GM18867 (cell line): ENCODE results near the gene CROCC.

Experiments used
- ATAC-seq: cut with Tn5 transposase; IDR thresholded peaks from one replicate; pipeline ENCODE4 v1.9.1; 2021; ENCODE audit warnings: mild to moderate bottlenecking, moderate library complexity; ENCODE audit not compliant: unreplicated experiment

CROCC gene

GRCh38 chr1:16982902-16983301 is 61.2 kb downstream of the CROCC start:
- no peak for ATAC-seq

- ATAC-seq: no peak
Observed at GRCh38 chr1:16983649-16984048, 61.9 kb downstream of the CROCC start.

GRCh38 chr1:16984717-16985116 is 63.0 kb downstream of the CROCC start:
- ATAC-seq: no peak

- no peak for ATAC-seq
Observed at GRCh38 chr1:16986113-16986512, 64.4 kb downstream of the CROCC start.

GRCh38 chr1:16986560-16986959 is 64.8 kb downstream of the CROCC start:
- ATAC-seq: no peak

GRCh38 chr1:16986962-16987361 is 65.2 kb downstream of the CROCC start:
- ATAC-seq: no peak

- ATAC-seq: no peak
Observed at GRCh38 chr1:16988210-16988609, 66.5 kb downstream of the CROCC start.

GRCh38 chr1:16989676-16990391 is 68.1 kb downstream of the CROCC start:
- no peak for ATAC-seq

- no peak for ATAC-seq
Observed at GRCh38 chr1:16991571-16991970, 69.8 kb downstream of the CROCC start.

GRCh38 chr1:16992102-16992501 is 70.4 kb downstream of the CROCC start:
- no peak for ATAC-seq

- ATAC-seq: no peak
Observed at GRCh38 chr1:16992675-16993074, 70.9 kb downstream of the CROCC start.

- no peak for ATAC-seq
Observed at GRCh38 chr1:16993521-16994038, 71.8 kb downstream of the CROCC start.

- no peak for ATAC-seq
Observed at GRCh38 chr1:16996845-16997244, 75.1 kb downstream of the CROCC start.

- no peak for ATAC-seq
Observed at GRCh38 chr1:16998589-16998988, 76.9 kb downstream of the CROCC start.

- ATAC-seq: no peak
Observed at GRCh38 chr1:16999863-17000262, 78.1 kb downstream of the CROCC start.

GRCh38 chr1:17001760-17002523 is 80.2 kb downstream of the CROCC start:
- ATAC-seq: no peak

- no peak for ATAC-seq
Observed at GRCh38 chr1:17002524-17002902, 80.8 kb downstream of the CROCC start.

GRCh38 chr1:17004466-17005364 is 83.0 kb downstream of the CROCC start:
- no peak for ATAC-seq

- ATAC-seq: no peak
Observed at GRCh38 chr1:17005365-17005740, 83.6 kb downstream of the CROCC start.

- no peak for ATAC-seq
Observed at GRCh38 chr1:17007121-17007520, 85.4 kb downstream of the CROCC start.

- no peak for ATAC-seq
Observed at GRCh38 chr1:17008208-17008855, 86.6 kb downstream of the CROCC start.
